ENCODE results near the gene HOOK2.

DNA sequence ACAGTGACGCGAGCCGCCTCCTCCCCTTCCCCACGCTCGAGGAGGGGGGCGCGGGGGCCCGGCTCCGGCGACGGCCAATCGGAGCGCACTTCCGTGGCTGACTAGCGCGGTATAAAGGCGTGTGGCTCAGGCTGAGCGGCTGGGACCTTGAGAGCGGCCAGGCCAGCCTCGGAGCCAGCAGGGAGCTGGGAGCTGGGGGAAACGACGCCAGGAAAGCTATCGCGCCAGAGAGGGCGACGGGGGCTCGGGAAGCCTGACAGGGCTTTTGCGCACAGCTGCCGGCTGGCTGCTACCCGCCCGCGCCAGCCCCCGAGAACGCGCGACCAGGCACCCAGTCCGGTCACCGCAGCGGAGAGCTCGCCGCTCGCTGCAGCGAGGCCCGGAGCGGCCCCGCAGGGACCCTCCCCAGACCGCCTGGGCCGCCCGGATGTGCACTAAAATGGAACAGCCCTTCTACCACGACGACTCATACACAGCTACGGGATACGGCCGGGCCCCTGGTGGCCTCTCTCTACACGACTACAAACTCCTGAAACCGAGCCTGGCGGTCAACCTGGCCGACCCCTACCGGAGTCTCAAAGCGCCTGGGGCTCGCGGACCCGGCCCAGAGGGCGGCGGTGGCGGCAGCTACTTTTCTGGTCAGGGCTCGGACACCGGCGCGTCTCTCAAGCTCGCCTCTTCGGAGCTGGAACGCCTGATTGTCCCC lies 16.1 kb upstream of the HOOK2 start, which contains the start of gene JUNB:
- peak in 1 of 2 donors; percentile 100 for TF ChIP-seq POLR2A (IDR thresholded peaks at IDR 0.05)
- TF ChIP-seq, protein P1, sequence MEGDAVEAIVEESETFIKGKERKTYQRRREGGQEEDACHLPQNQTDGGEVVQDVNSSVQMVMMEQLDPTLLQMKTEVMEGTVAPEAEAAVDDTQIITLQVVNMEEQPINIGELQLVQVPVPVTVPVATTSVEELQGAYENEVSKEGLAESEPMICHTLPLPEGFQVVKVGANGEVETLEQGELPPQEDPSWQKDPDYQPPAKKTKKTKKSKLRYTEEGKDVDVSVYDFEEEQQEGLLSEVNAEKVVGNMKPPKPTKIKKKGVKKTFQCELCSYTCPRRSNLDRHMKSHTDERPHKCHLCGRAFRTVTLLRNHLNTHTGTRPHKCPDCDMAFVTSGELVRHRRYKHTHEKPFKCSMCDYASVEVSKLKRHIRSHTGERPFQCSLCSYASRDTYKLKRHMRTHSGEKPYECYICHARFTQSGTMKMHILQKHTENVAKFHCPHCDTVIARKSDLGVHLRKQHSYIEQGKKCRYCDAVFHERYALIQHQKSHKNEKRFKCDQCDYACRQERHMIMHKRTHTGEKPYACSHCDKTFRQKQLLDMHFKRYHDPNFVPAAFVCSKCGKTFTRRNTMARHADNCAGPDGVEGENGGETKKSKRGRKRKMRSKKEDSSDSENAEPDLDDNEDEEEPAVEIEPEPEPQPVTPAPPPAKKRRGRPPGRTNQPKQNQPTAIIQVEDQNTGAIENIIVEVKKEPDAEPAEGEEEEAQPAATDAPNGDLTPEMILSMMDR (IDR thresholded peaks at IDR 0.05): no peak

Measured in lower leg skin (tissue), 3 donors.